Measurements from ENCODE around the gene LMAN1. TPM values are rescaled to one million over a fixed set of nuclear protein-coding genes. Genes with fewer than 3 reads are reported as not detected.

Gene LMAN1
- total RNA-seq, 1 experiment from 2014 or later = 40.6 TPM

GRCh38 chr18:59352250-59352855, 6.7 kb downstream of the LMAN1 start:
- CTCF ChIA-PET = no interaction called here
- POLR2A ChIA-PET = no interaction called here
- no peak overlapping the region for H3K27ac Mint-ChIP-seq (ENCODE audit: unreplicated experiment)
- no peaks in the 10 kb centered on the region for H3K4me1 ChIP-seq
- no peak overlapping the region for H3K4me3 ChIP-seq (ENCODE audit: low read depth, low read length)
- no TSS peak for BruUV-seq (replicated peaks)
- H3K36me3 Mint-ChIP-seq (ENCODE audit: insufficient read depth, unreplicated experiment) = peaks cover 19% of the 10 kb centered on the region
- no peaks in the 10 kb centered on the region for H3K9me3 Mint-ChIP-seq (ENCODE audit: unreplicated experiment)
- no peak overlapping the region for H3K4me3 Mint-ChIP-seq (ENCODE audit: unreplicated experiment)
- no peaks in the 10 kb centered on the region for H3K9me3 ChIP-seq
- DNase-seq = no peak
- no peaks in the 10 kb centered on the region for H3K36me3 ChIP-seq (ENCODE audit: control insufficient read depth, insufficient read depth, low read length)
- TF ChIP-seq CTCF (IDR thresholded peaks at IDR 0.05; ENCODE audit: insufficient read depth in 1 of 2, low read depth in 1 of 2, low read length in 1 of 2, severe bottlenecking in 1 of 2, unreplicated experiment in 1 of 2) = no peak
- no peaks in the 10 kb centered on the region for H3K27me3 Mint-ChIP-seq (ENCODE audit: insufficient read depth, unreplicated experiment)
- intact Hi-C loops (cut with micrococcal nuclease; ENCODE audit: unreplicated experiment) = no loop called here
- H3K27me3 ChIP-seq (replicated peaks; ENCODE audit: control insufficient read depth, insufficient read depth, low read length) = no peaks in the 10 kb centered on the region
- H3K4me1 Mint-ChIP-seq (ENCODE audit: low read depth, unreplicated experiment) = no peaks in the 10 kb centered on the region

GRCh38 chr18:59345556-59345955, 13.5 kb downstream of the LMAN1 start:
- no TSS peak for BruUV-seq (replicated peaks)
- no peak for DNase-seq
- no peak for TF ChIP-seq CTCF (IDR thresholded peaks at IDR 0.05; ENCODE audit: insufficient read depth in 1 of 2, low read depth in 1 of 2, low read length in 1 of 2, severe bottlenecking in 1 of 2, unreplicated experiment in 1 of 2)
- H3K9me3 ChIP-seq = no peaks in the 10 kb centered on the region
- no peaks in the 10 kb centered on the region for H3K27me3 ChIP-seq (replicated peaks; ENCODE audit: control insufficient read depth, insufficient read depth, low read length)
- no peaks in the 10 kb centered on the region for H3K4me1 Mint-ChIP-seq (ENCODE audit: low read depth, unreplicated experiment)
- no peaks in the 10 kb centered on the region for H3K36me3 ChIP-seq (ENCODE audit: control insufficient read depth, insufficient read depth, low read length)
- no peaks in the 10 kb centered on the region for H3K9me3 Mint-ChIP-seq (ENCODE audit: unreplicated experiment)
- H3K36me3 Mint-ChIP-seq (ENCODE audit: insufficient read depth, unreplicated experiment) = peaks cover 50% of the 10 kb centered on the region
- no peaks in the 10 kb centered on the region for H3K27me3 Mint-ChIP-seq (ENCODE audit: insufficient read depth, unreplicated experiment)
- H3K4me3 Mint-ChIP-seq (ENCODE audit: unreplicated experiment) = no peak overlapping the region
- CTCF ChIA-PET = no interaction called here
- H3K4me1 ChIP-seq = no peaks in the 10 kb centered on the region
- POLR2A ChIA-PET = no interaction called here
- intact Hi-C loops (cut with micrococcal nuclease; ENCODE audit: unreplicated experiment) = no loop called here
- no peak overlapping the region for H3K27ac Mint-ChIP-seq (ENCODE audit: unreplicated experiment)
- no peak overlapping the region for H3K4me3 ChIP-seq (ENCODE audit: low read depth, low read length)

- ChIA-PET POLR2A (no interaction called here), CTCF (no interaction called here)
- H3K27me3 ChIP-seq (replicated peaks; ENCODE audit: control insufficient read depth, insufficient read depth, low read length) = no peaks in the 10 kb centered on the region
- no peak for TF ChIP-seq CTCF (IDR thresholded peaks at IDR 0.05; ENCODE audit: insufficient read depth in 1 of 2, low read depth in 1 of 2, low read length in 1 of 2, severe bottlenecking in 1 of 2, unreplicated experiment in 1 of 2)
- no peaks in the 10 kb centered on the region for H3K36me3 ChIP-seq (ENCODE audit: control insufficient read depth, insufficient read depth, low read length)
- intact Hi-C loops (cut with micrococcal nuclease; ENCODE audit: unreplicated experiment) = no loop called here
- no peaks in the 10 kb centered on the region for H3K4me1 ChIP-seq
- Mint-ChIP-seq H3K27me3 (ENCODE audit: insufficient read depth, unreplicated experiment) (no peaks in the 10 kb centered on the region), H3K4me3 (ENCODE audit: unreplicated experiment) (no peak overlapping the region), H3K36me3 (ENCODE audit: insufficient read depth, unreplicated experiment) (peaks cover 52% of the 10 kb centered on the region), H3K9me3 (ENCODE audit: unreplicated experiment) (no peaks in the 10 kb centered on the region), H3K27ac (ENCODE audit: unreplicated experiment) (no peak overlapping the region), H3K4me1 (ENCODE audit: low read depth, unreplicated experiment) (no peaks in the 10 kb centered on the region)
- H3K4me3 ChIP-seq (ENCODE audit: low read depth, low read length) = no peak overlapping the region
- DNase-seq = no peak
- BruUV-seq (replicated peaks) = no TSS peak
- H3K9me3 ChIP-seq = no peaks in the 10 kb centered on the region
These were observed 14.1 kb downstream of the LMAN1 start for GRCh38 chr18:59344996-59345395.

All from Caco-2 (cell line).